Right ventricle myocardium inferior (tissue), 1 donor: ENCODE results near the gene GRK5. TPM values are rescaled to one million over a fixed set of nuclear protein-coding genes. Genes with fewer than 3 reads are reported as not detected.
"Not testable (repeated sequence)": the region's sequence is repeated elsewhere in the genome, so short reads cannot be mapped to it uniquely, and the experiment has no call there.

Experiments
- ATAC-seq: fragments of 200-7000 bp; cut with Tn5 transposase; one replicate; pipeline ENCODE4 v1.9.1; 2020; ENCODE audit warnings: mild to moderate bottlenecking, moderate library complexity
- DNase-seq: peaks from one replicate; pipeline ENCODE4 v3.0.0; 2021; ENCODE audit errors: missing footprints
- intact Hi-C: fragments of 100-400 bp; cut with DNase I; formaldehyde crosslinking; loops from one replicate; pipeline ENCODE4 v1.11.0; 2022
- total RNA-seq: library from RNA; stranded (reverse); fragmentation: NEBNext Ultra II Directional; extraction: Animal tissue kit (Norgen Biotek cat#: 25700); gene quantifications from one replicate; pipeline ENCODE4 v1.2.1, GENCODE V29; 2021
- donor health status: DM: no; HTN: yes; CAD: no; lungs with severe emphysema.

GRK5 gene
- total RNA-seq, 1 donor from 2014 or later: 48.6 TPM

DNA sequence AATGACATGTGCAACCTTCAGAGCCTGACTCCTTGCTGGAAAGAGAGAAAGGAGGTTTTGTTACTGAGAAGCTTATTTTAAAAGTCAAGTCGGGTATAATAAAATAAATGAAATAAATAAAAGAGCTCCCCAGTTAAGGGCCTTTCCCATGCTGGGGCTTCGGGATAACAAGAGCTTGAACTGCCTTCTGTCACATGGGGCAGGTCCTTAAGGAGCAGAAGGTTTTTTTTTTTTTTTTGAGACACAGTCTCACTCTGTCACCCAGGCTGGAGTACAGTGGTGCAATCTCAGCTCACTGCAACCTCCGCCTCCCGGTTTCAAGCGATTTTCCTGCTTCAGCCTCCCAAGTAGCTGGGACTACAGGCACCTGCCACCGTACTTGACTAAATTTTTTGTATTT, 31.6 kb downstream of the GRK5 start:
- intact Hi-C loops, DNase-seq: not testable (repeated sequence)
- ATAC-seq: peak; percentile 39

DNA sequence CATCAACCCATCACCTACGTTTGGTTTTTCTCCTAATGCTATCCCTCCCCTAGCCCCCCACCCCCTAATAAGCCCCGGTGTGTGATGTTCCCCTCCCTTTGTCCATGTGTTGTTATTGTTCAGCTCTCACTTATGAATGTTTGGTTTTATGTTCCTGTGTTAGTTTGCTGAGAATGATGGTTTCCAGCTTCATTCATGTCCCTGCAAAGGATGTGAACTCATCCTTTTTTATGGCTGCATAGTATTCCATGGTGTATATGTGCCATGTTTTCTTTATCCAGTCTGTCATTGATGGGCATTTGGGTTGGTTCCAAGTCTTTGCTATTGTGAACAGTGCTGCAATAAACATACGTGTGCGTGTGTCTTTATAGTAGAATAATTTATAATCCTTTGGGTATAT, 32.3 kb downstream of the GRK5 start:
- ATAC-seq, DNase-seq, intact Hi-C loops: not testable (repeated sequence)

DNA sequence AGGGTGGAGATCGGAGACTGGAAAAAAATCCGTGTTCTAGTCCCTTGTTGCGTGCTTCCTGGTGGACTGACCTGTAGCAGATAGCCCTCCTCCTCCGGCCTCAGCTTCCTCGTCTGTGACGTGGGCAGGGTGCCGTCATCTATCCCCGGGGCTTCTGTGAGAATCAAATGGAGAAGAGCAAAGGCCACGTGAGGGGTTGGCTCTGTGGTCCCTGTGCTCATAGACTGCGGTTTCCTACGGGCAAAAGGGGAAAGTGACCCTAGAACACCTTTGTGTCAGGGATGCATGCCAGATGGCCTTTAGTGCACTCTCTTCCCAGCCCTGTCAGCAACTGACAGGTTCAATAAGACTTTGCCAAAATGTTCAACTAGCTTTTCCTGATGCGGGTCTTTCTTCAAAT, 33.7 kb downstream of the GRK5 start:
- ATAC-seq (peak; percentile 40), DNase-seq (no peak)
- intact Hi-C loops: no loop called here

DNA sequence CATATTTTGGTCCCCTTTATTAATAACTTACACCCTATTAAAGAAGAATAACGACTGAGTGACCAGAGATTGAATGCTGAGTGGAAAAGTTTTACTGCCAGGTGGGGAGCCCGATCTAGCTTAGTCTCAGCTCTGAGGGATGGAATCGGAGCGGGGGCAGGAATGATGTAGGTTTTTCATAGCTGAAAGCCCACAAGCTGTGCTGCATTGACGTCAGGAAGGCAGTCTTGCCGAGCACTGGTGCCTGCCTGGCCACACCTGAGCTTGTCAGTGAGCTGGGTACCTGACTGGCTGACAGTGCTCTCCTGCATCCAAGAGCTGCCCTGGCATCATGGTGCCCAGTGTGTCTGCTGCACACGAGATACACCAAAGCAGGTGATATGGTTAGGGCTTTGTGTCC, 34.8 kb downstream of the GRK5 start:
- DNase-seq (no peak), ATAC-seq (no peak)
- intact Hi-C loops: no loop called here

DNA sequence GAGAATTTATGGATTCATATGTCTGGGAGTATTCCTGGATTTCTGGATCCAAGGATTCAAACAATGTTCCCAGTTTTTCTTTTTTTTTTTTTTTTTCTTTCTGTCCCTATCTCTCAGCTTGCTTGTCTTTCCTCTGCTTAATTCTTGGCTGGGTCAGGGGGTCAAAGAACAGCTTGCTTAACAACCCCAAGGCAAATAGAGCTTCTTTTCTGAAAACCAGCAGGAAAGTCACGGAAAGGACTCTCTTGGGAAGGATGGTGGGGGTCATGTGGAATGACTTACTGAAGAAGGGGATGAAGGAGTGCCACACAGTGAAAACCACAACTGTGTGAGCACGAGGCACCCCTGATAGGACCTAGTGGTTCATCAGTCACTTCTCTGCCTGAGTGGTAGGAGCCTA, 36.1 kb downstream of the GRK5 start:
- ATAC-seq: no peak
- no peak for DNase-seq
- intact Hi-C loops: no loop called here

DNA sequence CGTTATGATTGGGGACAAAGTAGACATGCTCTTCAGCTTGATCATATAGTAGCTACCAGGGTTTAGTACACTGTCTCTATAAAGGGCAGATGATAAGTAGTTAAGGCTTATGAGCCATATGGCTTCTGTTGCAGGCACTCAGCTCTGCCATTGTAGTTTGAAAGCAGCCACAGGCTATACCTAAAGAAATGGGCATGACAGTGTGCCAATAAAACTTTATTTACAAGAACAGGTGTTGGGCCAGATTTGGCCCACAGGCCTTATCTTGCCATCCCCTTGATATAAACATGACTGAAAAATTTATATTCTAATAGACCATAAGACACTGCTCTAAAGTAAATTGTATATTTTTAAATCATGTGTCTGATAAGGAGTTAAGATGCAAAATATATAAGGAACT, 36.6 kb downstream of the GRK5 start:
- intact Hi-C loops: no loop called here
- DNase-seq (no peak), ATAC-seq (no peak)

DNA sequence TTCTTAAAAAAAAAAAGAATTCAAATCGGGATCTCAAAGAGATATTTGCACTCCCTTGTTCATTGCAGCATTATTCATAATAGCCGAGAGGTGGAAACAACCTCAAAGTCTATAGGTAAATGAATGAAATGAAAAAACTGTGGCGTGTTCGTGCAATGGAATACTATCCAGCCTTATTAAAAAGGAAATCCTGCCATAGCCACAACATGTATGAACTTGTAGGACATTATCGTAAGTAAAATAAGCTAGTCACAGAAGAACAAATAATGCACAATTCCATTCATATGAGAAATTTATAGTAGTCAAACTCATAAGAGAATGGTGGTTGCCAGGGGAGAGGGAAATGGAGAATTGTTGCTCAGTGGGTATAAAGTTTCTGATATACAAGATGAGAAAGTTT, 37.9 kb downstream of the GRK5 start:
- intact Hi-C loops: no loop called here
- DNase-seq (no peak), ATAC-seq (no peak)

DNA sequence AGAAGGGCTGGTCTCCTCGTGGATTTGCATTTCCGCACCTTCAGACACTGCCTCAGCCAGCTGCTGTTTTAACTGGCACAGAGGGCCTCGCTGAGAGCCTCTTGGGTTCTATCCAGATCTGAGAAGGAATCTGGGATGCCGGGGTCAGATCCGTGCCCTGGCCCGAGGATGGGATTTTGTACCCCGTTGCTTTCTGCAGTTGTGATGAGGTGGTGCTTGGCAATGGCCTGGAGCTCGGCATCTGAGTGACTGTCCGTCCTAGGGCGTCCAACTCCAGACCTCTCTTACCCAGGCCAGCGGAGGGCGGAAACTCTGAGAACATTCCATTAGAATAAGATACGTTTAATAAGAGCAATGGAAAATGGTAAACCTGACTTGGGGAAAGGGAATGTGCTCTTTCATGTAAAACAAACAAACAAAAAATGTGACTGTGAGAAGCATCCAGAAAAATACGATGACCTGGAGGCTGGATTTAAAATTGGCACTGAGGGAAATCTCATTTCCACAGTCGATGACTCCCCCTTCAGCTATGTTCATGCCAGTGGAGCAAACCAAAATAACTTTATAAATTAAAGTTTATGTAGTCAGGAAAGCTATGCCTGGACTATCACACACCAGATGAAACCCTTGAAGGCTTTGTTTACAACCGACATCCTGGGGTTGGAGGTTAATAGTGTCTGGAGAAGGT, 39.6 kb downstream of the GRK5 start:
- ATAC-seq (peak; percentile 38), DNase-seq (peak; percentile 66)
- intact Hi-C loops: no loop called here

DNA sequence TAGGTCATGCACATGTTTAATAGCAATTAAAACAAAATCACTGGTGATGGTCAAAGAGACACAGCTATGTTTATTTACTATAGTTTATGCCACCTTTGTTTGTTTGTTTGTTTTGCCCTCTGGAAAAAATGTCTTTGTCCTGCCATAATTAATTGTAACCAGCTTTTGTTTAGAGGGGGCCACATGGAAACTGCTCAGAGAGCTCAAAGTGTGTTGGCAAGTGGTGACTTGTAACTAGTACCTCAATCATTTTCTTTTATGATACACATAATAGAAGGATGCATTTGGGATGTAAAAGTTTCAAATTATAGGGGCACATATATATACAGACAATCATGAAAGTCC, 40.2 kb downstream of the GRK5 start:
- ATAC-seq: no peak
- intact Hi-C loops: no loop called here
- no peak for DNase-seq

DNA sequence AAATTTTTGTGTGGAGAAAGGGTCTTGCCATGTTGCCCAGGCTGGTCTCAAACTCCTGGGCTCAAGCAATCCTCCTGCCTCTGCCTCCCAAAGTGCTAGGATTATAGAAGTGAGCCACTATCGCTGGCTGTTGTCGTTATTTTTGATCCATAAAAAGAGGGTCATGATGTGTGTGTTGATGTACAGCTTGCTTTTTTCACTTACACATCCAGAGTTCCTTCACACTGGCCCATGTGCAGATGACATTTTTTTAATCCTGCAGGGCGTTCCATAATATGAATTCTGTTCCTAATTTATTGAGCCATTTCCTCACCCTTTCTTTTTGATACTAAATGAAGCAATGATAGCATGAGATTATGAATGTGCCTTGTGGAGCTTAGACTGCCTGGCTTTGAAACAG, 40.8 kb downstream of the GRK5 start:
- intact Hi-C loops: no loop called here
- DNase-seq: no peak
- ATAC-seq: no peak

DNA sequence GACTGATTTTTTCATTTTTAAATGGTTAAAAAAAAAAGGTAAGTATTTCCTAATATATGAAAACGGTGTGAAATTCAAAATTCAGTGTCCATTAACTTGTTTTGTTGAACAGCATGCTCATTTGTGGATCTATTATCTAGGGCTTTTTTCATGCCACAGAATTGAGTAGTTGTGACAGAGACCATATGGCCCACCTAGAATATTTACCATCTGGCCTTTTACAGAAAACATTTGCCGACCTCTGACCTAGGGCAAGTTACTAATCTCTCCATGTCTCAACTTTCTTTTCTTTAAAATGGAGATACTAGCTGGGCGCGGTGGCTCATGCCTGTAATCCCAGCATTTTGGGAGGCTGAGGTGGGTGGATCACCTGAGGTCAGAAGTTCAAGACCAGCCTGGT, 41.3 kb downstream of the GRK5 start:
- intact Hi-C loops: no loop called here
- ATAC-seq (no peak), DNase-seq (no peak)

DNA sequence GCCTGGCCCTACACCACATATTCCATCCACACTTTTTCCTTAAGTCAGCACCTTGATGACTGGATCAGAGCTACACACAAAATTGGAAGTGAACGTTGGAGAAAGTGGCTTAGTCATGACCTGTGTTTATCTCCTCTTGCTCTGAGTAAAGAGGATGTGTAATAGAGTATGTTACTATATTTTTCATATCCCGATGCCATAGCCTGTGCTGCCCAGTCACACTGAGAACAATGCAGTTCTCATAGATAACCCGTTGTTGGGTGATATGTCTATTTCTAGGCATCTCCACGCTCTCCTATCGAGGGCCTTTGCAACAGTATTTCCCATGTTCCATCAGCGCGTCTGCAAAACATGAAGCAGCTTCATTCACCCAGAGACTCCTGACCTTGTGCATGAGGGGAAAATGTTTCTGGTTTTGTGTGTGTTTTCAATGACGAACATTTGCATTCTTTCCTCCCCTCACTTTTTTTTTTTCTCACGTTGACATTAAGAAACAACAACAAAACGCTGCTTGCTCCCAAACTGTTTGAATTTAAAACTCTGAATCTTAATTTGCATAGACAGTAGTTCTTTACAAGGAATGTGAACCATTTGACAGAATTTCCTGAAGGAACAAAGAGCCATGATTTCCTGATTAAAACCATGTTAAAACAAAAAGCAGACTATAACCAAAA, 43.4 kb downstream of the GRK5 start:
- ATAC-seq: no peak
- no peak for DNase-seq
- intact Hi-C loops: loop anchor here (2.0 kb wide), 1 partner anchor 42 kb away; no protein-coding TSS in a partner anchor

DNA sequence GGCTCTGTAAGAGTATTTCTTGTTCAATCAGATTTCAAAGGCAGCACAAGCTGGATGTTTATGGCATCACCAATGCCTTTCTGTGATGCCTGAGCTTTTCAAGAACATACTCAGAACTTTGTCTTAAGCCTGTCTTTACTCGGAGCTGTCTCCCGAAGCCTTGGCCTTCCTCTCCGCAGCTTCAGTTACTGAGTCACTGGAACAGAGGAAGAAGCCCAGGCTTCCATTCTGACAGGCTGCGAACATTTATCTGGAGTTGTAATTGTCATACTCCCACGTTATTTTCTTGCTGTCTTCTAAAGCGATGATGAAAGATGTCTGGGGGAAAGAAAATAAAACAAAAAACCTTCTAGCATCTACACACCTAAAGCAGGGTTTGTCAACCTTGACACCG, 43.9 kb downstream of the GRK5 start:
- no peak for DNase-seq
- intact Hi-C loops: loop anchor here (2.0 kb wide), 1 partner anchor 43 kb away; no protein-coding TSS in a partner anchor

DNA sequence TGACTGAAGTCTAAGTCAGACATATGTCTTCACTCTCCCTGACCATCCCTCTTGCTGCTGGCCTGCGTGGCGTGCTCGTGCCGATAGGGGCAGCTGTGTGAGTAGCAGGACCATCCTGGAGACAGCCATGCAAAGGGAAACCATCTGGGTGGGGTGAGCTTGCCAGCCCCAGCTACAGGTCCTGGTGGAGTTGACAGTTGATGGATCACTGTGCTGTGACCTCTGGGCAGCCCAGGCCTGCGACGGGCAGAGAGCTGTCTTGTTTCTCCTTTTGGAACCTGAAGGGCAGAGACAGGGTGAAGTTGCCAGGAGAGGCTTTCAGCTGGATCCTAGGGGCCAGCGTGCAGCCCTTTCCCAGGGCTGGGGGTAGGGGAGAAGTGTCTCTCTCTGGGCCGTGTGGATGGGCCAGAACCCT, 44.7 kb downstream of the GRK5 start:
- DNase-seq (no peak), ATAC-seq (peak; percentile 36)
- intact Hi-C loops: no loop called here

More for the DNA sequence above, 43.9 kb downstream of the GRK5 start:
- ATAC-seq: no peak

DNA sequence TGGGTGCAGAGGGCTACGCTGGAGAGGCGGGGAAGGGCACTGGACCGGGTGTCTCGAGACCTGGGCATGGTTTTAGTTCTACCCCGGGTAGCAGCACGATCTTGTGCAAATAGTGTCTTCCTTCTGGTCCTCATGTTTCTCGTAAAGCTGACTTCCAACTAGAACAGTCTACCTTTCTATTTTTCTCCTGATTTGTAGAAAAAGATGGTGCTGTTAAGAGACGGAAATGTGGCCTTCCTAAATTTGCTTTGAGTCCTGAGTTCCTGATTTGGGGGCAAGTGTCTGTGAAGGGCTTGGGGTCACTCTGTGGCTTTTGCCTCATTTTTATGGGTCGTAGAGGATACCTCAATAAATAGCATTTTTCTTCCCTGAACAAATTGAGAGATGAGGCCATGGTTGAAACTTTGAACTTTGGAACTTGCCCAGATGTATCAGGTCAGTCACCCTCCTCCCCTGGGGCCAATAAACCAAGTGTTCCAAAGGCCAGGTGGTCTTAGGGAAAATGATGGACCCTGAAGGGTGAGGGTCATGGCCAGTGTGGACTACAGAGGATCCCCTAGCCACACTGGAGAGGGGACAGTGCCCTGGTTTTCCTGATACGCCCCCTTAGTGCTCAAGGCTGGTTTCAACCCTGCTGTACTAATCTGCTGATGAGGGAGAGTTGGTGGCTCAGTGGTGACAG, 45.2 kb downstream of the GRK5 start:
- DNase-seq (no peak), ATAC-seq (no peak)
- intact Hi-C loops: no loop called here

DNA sequence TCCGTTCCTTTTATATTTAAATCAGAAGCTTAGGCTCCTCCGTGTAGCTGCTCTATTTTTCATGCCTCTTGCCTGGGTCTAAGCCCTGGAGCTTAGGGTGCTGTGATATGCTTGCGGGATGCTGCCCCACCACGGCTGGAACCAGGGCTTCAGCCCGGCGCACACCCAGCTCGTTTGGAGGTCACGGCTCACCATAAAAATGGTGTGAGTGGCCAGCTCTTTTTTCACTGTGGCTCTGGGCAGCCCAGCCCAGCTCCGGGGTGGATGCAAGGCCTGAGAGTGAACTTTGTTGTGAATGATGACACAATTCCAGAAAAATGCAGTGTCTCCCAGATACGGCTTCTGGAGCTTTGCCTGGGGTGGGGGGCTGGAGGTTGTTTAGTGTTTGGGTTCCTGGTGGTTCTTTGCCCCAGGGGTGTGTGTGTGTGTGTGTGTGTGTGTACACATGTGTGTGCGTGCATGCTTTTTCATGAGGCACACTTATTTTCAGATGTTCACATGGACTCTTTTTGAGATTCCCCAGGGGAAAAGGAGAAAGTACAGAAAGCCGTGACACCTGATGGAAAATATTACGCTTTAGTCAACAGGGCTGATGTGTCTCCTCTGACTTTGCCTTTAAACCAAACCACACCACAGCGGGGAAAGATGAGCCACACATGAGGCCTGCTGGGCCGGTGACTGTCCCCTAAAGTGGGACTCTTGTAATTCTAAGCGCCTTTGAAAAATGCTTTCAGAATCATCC, 46.2 kb downstream of the GRK5 start:
- peak; percentile 73 for ATAC-seq
- peak; percentile 73 for DNase-seq
- intact Hi-C loops: no loop called here

DNA sequence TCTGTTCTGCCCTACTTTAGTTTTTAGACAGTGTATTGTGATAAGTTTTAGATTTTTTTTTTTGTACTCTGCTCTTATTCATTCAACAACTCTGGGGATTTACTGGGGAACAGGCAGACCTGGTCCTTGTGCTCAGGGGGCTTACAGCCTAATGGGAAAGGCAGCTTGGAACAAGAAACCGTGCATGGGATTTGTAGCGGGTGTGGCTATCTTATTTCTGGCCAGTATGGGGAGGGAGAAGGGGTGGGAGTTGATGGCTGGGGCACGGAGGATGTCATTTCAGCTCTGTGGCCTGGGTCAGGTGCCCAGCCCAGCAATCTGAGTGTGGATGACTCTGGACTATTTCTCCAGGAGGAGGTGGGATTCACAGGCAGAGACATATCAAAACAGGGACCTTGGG, 47.0 kb downstream of the GRK5 start:
- peak; percentile 36 for ATAC-seq
- intact Hi-C loops: no loop called here
- DNase-seq: no peak

DNA sequence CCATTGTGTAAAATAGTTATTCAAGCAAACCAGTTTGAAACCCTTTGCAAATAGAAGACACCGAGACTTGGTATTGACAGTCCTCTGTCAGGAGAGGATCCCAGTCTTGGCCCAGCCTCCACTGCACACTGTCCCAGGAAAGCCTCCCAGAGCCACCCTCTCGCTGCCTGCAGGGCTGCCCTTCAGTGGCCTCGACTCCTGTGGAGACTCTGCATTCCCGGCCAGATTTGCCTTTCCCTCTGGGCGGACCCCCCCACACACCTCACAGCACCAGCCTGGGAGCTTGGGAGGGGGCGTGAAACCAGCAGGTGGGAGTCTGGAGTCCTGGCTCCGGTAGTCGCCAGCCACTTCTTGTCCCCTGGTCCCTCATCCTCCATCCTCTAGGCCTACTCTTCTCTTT, 48.7 kb downstream of the GRK5 start:
- intact Hi-C loops: no loop called here
- no peak for DNase-seq
- no peak for ATAC-seq

DNA sequence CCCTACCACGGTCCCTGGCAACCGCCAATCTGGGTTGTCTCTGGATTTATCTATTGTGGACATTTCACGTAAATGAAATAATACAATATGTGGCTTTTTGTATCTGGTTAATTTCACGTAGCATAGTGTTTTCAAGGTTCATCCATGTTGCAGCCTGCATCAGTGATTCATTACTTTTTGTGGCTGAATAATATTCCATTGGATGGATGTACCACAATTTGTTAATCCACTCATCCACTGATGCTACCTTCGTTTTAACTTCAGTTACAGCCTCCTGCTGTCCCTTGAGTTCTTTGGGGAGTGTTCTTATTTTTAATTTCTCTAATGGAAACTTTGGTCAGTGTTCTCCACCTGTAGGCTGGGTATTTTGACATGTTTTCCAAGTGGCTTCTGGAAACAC, 49.5 kb downstream of the GRK5 start:
- intact Hi-C loops: no loop called here
- ATAC-seq (no peak), DNase-seq (no peak)
